HCT116 (cell line): Measurements from ENCODE around the gene IL32. TPM values are rescaled to one million over a fixed set of nuclear protein-coding genes. Genes with fewer than 3 reads are reported as not detected.

Experiments
- ATAC-seq: fragments of 200-7000 bp; cut with Tn5 transposase; 2 replicates; pipeline ENCODE4 v1.9.1; 2020; ENCODE audit warnings: mild to moderate bottlenecking, moderate library complexity
- BruUV-seq: library from RNA; stranded (reverse); fragments of 400-500 nt; replicated peaks from 2 replicates; lab custom pipeline; 2021; lab: Mats Ljungman, UMichigan
- CTCF ChIA-PET: fragments of 300-600 bp; sonication (Branson Sonifier 250); formaldehyde crosslinking; loops from one replicate; lab custom pipeline; 2021; ENCODE audit warnings: antibody characterized with exemption; lab: Charles Lee
- POLR2A ChIA-PET: fragments of 300-600, 350-600 bp; sonication (Branson Sonifier 250); formaldehyde crosslinking; loops from one replicate; lab custom pipeline; 2021; ENCODE audit warnings: antibody characterized with exemption; lab: Charles Lee
- RAD21 ChIA-PET, 2 experiments: fragments of 300-600 bp; sonication (Branson Sonifier 250); formaldehyde crosslinking; loops; one replicate each; lab custom pipeline; 2023; ENCODE audit warnings: low total read pairs in 2 of 2; ENCODE audit not compliant: uncharacterized antibody in 2 of 2, unreplicated experiment in 2 of 2, low non-redundant PET in 1 of 2; lab: Charles Lee
- DNase-seq: peaks from one replicate; pipeline ENCODE4 v3.0.0-alpha.2; 2010; ENCODE audit warnings: low read depth, low spot score
- H2AFZ ChIP-seq: fragments of 200-600 bp; shearing (Covaris generic), sonication (generic); 2 replicates; pipeline ENCODE4 v1.6.1; 2017; ENCODE audit warnings: low read depth, mixed run types, mixed read lengths, antibody characterized with exemption, low read length; ENCODE audit not compliant: poor library complexity, severe bottlenecking
- H3K27ac ChIP-seq: 2 replicates; pipeline ENCODE4 v1.5.1; 2012; ENCODE audit warnings: low read depth, low read length
- H3K27me3 ChIP-seq: fragments of 200-600 bp; sonication (generic); 2 replicates; pipeline ENCODE4 v1.6.1; 2016; ENCODE audit warnings: mixed run types, low read length, mixed read lengths; ENCODE audit not compliant: insufficient read depth
- H3K36me3 ChIP-seq, 2 experiments: fragments of 200-500 bp in 1 of 2; fragments of 200-600 bp in 1 of 2; sonication (Bioruptor generic) in 1 of 2; sonication (generic) in 1 of 2; 2 replicates each; pipeline versions ENCODE4 v1.5.1 to v1.6.1; 2014 to 2016; ENCODE audit warnings: low read length in 2 of 2, inconsistent platforms in 1 of 2, mixed read lengths in 1 of 2, mixed run types in 1 of 2; ENCODE audit not compliant: insufficient read depth in 2 of 2, control insufficient read depth in 1 of 2
- H3K4me1 ChIP-seq, 2 experiments: fragments of 200-600 bp in 1 of 2; sonication (generic) in 1 of 2; 2 replicates each; pipeline versions ENCODE4 v1.5.1 to v1.6.1; 2012 to 2017; ENCODE audit warnings: low read length in 2 of 2, inconsistent platforms in 1 of 2, mild to moderate bottlenecking in 1 of 2, mixed read lengths in 1 of 2, mixed run types in 1 of 2, moderate library complexity in 1 of 2; ENCODE audit not compliant: insufficient read depth in 2 of 2, control insufficient read depth in 1 of 2
- H3K4me2 ChIP-seq: fragments of 200-600 bp; sonication (generic); 2 replicates; pipeline ENCODE4 v1.6.1; 2017; ENCODE audit warnings: mixed run types, low read length, mixed read lengths
- H3K4me3 ChIP-seq, 2 experiments: fragments of 200-600 bp in 1 of 2; sonication (generic) in 1 of 2; replicated peaks in 1 of 2; 2 replicates each; pipeline ENCODE4 v1.5.1; 2011 to 2016; ENCODE audit warnings: low read length in 2 of 2, control low read depth in 1 of 2, low read depth in 1 of 2, mild to moderate bottlenecking in 1 of 2, mixed read lengths in 1 of 2, mixed run types in 1 of 2
- H3K79me2 ChIP-seq: fragments of 200-600 bp; sonication (generic); 2 replicates; pipeline ENCODE4 v1.6.1; 2017; ENCODE audit warnings: mild to moderate bottlenecking, mixed run types, low read length, moderate library complexity, mixed read lengths; ENCODE audit not compliant: insufficient read depth
- H3K9ac ChIP-seq: fragments of 200-600 bp; sonication (generic); 2 replicates; pipeline ENCODE4 v1.6.1; 2016; ENCODE audit warnings: low read length, mixed read lengths
- H3K9me2 ChIP-seq: fragments of 200-600 bp; sonication (generic), shearing (Covaris generic); 2 replicates; pipeline ENCODE4 v1.6.1; 2017; ENCODE audit warnings: mixed run types, mild to moderate bottlenecking, moderate library complexity; ENCODE audit not compliant: insufficient read depth
- H3K9me3 ChIP-seq, 2 experiments: fragments of 200-500 bp in 1 of 2; fragments of 200-600 bp in 1 of 2; sonication (Bioruptor generic) in 1 of 2; sonication (generic) in 1 of 2; 2 replicates each; pipeline ENCODE4 v1.6.1; 2014 to 2017; ENCODE audit warnings: low read length in 2 of 2, mixed read lengths in 2 of 2, inconsistent platforms in 1 of 2, low read depth in 1 of 2, mild to moderate bottlenecking in 1 of 2, mixed run types in 1 of 2, moderate library complexity in 1 of 2; ENCODE audit not compliant: control insufficient read depth in 1 of 2, insufficient read depth in 1 of 2
- H4K20me1 ChIP-seq: fragments of 200-600 bp; sonication (generic), shearing (Covaris generic); 2 replicates; pipeline ENCODE4 v1.6.1; 2017; ENCODE audit warnings: mixed run types, mild to moderate bottlenecking, moderate library complexity; ENCODE audit not compliant: insufficient read depth
- ATF3 ChIP-seq: IDR thresholded peaks from 2 replicates; pipeline ENCODE4 v1.6.1; 2012
- CBX3 ChIP-seq: IDR thresholded peaks from 2 replicates; pipeline ENCODE4 v1.6.1; 2012; ENCODE audit warnings: low read depth
- CEBPB ChIP-seq: IDR thresholded peaks from 2 replicates; pipeline ENCODE4 v1.6.1; 2012; ENCODE audit warnings: low read depth
- CTCF ChIP-seq, 3 experiments: fragments of 200-600 bp in 1 of 3; sonication (generic) in 1 of 3; IDR thresholded peaks in 2 of 3; conservative IDR thresholded peaks in 1 of 3; 2 replicates each; pipeline ENCODE4 v1.5.1; 2012 to 2017; ENCODE audit warnings: low read depth in 2 of 3, low read length in 2 of 3, antibody characterized with exemption in 1 of 3, borderline replicate concordance in 1 of 3, control low read depth in 1 of 3, mild to moderate bottlenecking in 1 of 3, mixed read lengths in 1 of 3, mixed run types in 1 of 3, moderate library complexity in 1 of 3; ENCODE audit not compliant: insufficient read depth in 1 of 3
- EGR1 ChIP-seq: IDR thresholded peaks from 2 replicates; pipeline ENCODE4 v1.6.1; 2012; ENCODE audit warnings: low read depth
- ELF1 ChIP-seq: IDR thresholded peaks from 2 replicates; pipeline ENCODE4 v1.6.1; 2012; ENCODE audit warnings: low read depth, borderline replicate concordance
- EZH2 ChIP-seq: fragments of 200-600 bp; sonication (generic); IDR thresholded peaks from 2 replicates; pipeline ENCODE4 v1.6.1; 2017; ENCODE audit warnings: antibody characterized with exemption, mixed run types
- EZH2phosphoT487 ChIP-seq: fragments of 200-600 bp; IDR thresholded peaks from 2 replicates; pipeline ENCODE4 v1.6.1; 2018; ENCODE audit warnings: antibody characterized with exemption, borderline replicate concordance
- FOSL1 ChIP-seq: IDR thresholded peaks from 2 replicates; pipeline ENCODE4 v1.6.1; 2012; ENCODE audit warnings: low read depth
- JUND ChIP-seq: IDR thresholded peaks from 2 replicates; pipeline ENCODE4 v1.6.1; 2012
- POLR2A ChIP-seq: IDR thresholded peaks from 2 replicates; pipeline ENCODE4 v1.7.0; 2011; ENCODE audit warnings: borderline replicate concordance; ENCODE audit not compliant: insufficient read depth, insufficient read length; ENCODE audit errors: extremely low read depth
- RAD21 ChIP-seq: IDR thresholded peaks from 2 replicates; pipeline ENCODE4 v1.6.1; 2012; ENCODE audit warnings: low read depth, mild to moderate bottlenecking
- SIN3A ChIP-seq: IDR thresholded peaks from 2 replicates; pipeline ENCODE4 v1.6.1; 2012; ENCODE audit warnings: low read depth
- SP1 ChIP-seq: IDR thresholded peaks from 2 replicates; pipeline ENCODE4 v1.6.1; 2012; ENCODE audit warnings: low read depth
- SRF ChIP-seq: IDR thresholded peaks from 2 replicates; pipeline ENCODE4 v1.6.1; 2012; ENCODE audit warnings: low read depth
- YY1 ChIP-seq: IDR thresholded peaks from 2 replicates; pipeline ENCODE4 v1.6.1; 2011; ENCODE audit warnings: low read length, low read depth, moderate library complexity, mild to moderate bottlenecking; ENCODE audit not compliant: insufficient replicate concordance; ENCODE audit errors: extremely low read depth
- ZNF274 ChIP-seq: fragments of 200-500 bp; sonication (Bioruptor generic); IDR thresholded peaks from 2 replicates; pipeline ENCODE4 v1.6.1; 2014; ENCODE audit warnings: mild to moderate bottlenecking, low read depth, low read length, inconsistent platforms
- intact Hi-C: fragments of 100-400 bp; cut with micrococcal nuclease; formaldehyde crosslinking; loops from 2 replicates; pipeline ENCODE4 v1.10.0; 2022
- total RNA-seq: library from RNA; stranded (reverse); gene quantifications from one replicate; pipeline ENCODE4 v1.2.1, GENCODE V29; 2021; ENCODE audit not compliant: unreplicated experiment
- TF ChIP-seq, protein P1 (sequence below): IDR thresholded peaks from 2 replicates; pipeline ENCODE4 v1.6.1; 2012

The IL32 gene
- total RNA-seq, 1 experiment from 2014 or later = 13.7 TPM

DNA sequence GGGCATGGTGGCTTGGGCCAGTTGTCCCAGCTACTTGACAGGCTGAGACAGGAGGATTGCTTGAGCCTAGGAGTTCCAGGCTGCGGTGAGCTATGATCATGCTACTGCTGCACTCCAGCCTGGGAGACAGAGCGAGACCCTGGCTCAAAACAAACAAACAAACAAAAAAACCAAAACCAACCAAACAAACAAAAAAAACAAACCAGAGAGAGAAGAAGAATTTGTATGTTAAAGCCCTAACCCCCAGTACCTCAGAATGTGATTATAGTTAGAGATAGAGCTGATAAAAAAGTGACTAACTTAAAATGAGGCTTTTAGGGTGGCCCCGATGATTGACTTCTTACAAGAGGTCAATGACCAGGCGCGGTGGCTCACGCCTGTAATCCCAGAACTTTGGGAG, 20.7 kb upstream of the IL32 start:
- ATAC-seq (no peak), DNase-seq (no peak)
- H3K36me3 ChIP-seq = no peaks in the 10 kb centered on the region
- intact Hi-C loops = no loop called here
- no peak for TF ChIP-seq EZH2
- TF ChIP-seq FOSL1 = no peak
- TF ChIP-seq JUND = no peak
- TF ChIP-seq CEBPB = no peak
- no peak for TF ChIP-seq ATF3
- TF ChIP-seq SRF = no peak
- no peak for TF ChIP-seq SP1
- no peak for TF ChIP-seq POLR2A
- TF ChIP-seq SIN3A = no peak
- no peak for TF ChIP-seq RAD21
- no peak for TF ChIP-seq EZH2phosphoT487
- no peak for TF ChIP-seq EGR1
- TF ChIP-seq ZNF274 = no peak
- no peak for TF ChIP-seq CTCF (IDR thresholded peaks at IDR 0.05 in 2 of 3, conservative IDR thresholded peaks at IDR 0.05 in 1 of 3; ENCODE audit: borderline replicate concordance in 1 of 3, insufficient read depth in 1 of 3, low read depth in 2 of 3, low read length in 2 of 3)
- TF ChIP-seq ELF1 = no peak
- no peak for TF ChIP-seq CBX3
- TF ChIP-seq, protein P1, sequence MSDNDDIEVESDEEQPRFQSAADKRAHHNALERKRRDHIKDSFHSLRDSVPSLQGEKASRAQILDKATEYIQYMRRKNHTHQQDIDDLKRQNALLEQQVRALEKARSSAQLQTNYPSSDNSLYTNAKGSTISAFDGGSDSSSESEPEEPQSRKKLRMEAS = no peak
- no peak for TF ChIP-seq YY1
- H3K9me3 ChIP-seq = no peaks in the 10 kb centered on the region
- H3K4me3 ChIP-seq = no peak overlapping the region
- no peaks in the 10 kb centered on the region for H3K27me3 ChIP-seq
- peaks cover 11 to 62% of the 10 kb centered on the region in 2 experiments for H3K4me1 ChIP-seq
- ChIA-PET POLR2A (no interaction called here), CTCF (interaction anchor here (2.0 to 2.1 kb wide), 2 partner anchors 14 to 17 kb away, joined by 8 to 10 read pairs; no protein-coding TSS in a partner anchor), RAD21 (no interaction called here)
- BruUV-seq = no TSS peak
- H3K79me2 ChIP-seq = no peaks in the 10 kb centered on the region
- no peaks in the 10 kb centered on the region for H4K20me1 ChIP-seq
- peak overlapping the region; percentile 99 for H3K4me2 ChIP-seq
- H3K9me2 ChIP-seq = no peaks in the 10 kb centered on the region
- no peak overlapping the region for H2AFZ ChIP-seq
- H3K9ac ChIP-seq = no peak overlapping the region
- no peak overlapping the region for H3K27ac ChIP-seq
